Measurements from ENCODE around the gene TTC3.

Gene TTC3

DNA sequence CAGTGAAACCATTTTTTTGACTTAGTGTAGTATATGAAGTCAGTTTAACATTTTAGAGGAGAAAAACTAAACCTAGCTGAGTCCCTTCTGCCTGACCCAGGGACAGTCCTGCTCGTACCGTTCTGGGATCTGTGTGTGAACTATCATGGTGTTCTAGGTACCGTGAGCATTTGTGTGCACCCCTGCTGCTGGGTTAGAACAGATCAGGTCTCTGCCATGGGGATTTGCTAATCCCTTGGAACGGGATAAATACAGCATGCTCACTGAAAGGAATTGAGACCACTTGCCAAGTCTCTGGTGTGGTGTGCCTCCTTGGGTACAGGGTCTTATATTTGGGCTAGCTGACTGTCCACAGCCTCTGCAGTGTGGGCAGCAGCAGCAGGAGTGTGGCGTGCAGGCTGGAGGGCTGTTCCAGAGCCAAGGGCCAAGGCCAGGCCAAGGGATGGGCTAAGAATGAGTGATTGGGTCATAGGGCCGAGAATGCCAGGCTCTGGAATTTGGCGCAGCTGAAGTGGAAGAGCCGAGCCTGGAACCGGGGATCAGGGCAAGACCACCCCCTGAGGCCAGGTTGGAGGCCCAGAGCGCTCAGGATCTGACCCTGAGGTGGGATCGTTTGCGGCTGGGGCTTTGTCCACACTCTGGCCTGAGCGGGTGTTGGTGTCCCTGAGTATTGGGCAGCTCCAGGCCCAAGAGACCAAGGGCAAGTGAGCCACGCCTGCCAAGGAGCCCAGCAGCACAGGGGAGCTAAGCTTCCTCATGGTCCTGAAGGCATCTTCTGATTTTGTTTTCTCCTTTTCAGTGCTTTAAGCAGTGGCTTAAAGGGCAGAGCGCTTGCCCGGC, 127.8 kb downstream of the TTC3 start:
- no peaks in the 10 kb centered on the region for H3K9me3 ChIP-seq
- H3K4me3 ChIP-seq (ENCODE audit: low read depth, low read length) = no peak overlapping the region
- DNase-seq = no peak
- no peaks in the 10 kb centered on the region for H3K4me1 ChIP-seq
- TF ChIP-seq, protein P1, sequence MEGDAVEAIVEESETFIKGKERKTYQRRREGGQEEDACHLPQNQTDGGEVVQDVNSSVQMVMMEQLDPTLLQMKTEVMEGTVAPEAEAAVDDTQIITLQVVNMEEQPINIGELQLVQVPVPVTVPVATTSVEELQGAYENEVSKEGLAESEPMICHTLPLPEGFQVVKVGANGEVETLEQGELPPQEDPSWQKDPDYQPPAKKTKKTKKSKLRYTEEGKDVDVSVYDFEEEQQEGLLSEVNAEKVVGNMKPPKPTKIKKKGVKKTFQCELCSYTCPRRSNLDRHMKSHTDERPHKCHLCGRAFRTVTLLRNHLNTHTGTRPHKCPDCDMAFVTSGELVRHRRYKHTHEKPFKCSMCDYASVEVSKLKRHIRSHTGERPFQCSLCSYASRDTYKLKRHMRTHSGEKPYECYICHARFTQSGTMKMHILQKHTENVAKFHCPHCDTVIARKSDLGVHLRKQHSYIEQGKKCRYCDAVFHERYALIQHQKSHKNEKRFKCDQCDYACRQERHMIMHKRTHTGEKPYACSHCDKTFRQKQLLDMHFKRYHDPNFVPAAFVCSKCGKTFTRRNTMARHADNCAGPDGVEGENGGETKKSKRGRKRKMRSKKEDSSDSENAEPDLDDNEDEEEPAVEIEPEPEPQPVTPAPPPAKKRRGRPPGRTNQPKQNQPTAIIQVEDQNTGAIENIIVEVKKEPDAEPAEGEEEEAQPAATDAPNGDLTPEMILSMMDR (IDR thresholded peaks at IDR 0.05; ENCODE audit: low read depth, low read length) = no peak
- no peaks in the 10 kb centered on the region for H3K27me3 ChIP-seq
- H3K36me3 ChIP-seq = peaks cover 37% of the 10 kb centered on the region

DNA sequence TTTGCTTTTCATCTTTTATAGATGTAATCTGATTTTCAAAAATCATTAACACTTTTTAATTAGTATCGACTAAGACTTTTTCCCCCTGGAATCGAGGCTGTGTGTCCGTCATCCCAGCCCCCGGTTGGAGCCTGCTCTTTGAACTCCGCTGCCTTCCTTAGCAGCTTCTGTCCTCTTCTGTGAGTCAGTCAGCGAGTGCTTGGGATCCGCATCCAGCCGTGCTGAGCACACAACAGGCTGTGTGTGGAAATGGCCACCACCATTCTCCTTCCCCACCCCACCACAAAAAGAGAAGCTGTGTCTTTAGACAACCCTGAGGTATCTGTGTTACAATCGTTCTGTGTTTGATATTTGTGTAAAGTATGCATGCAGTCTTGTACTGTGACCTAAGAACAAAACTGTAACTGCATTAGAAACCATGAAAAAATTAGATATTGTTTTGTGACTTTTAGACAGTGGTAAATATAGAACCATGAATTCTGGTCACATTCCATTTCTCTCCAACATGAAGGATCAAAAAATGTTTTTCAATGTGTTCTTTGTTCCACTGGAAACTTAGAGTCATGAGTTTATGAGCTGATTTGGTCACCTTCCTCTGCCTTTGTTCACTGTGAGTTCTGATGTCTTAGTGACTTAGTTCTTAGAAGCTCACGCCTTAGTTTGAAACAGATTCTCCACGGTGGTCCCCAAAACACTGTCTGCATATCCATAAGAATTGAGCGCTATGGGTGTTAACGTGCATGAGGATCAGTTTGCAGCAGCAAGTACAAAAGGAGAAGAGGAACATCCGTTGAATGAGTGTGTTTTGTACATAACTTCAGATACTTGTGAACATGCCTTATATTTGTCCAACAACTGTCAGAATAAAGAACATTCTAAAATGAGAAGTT, 129.4 kb downstream of the TTC3 start:
- Histone ChIP-seq H3K4me3 (ENCODE audit: low read depth, low read length) (no peak overlapping the region), H3K36me3 (peaks cover 29% of the 10 kb centered on the region)
- TF ChIP-seq, protein P1 (IDR thresholded peaks at IDR 0.05; ENCODE audit: low read depth, low read length) = no peak

DNA sequence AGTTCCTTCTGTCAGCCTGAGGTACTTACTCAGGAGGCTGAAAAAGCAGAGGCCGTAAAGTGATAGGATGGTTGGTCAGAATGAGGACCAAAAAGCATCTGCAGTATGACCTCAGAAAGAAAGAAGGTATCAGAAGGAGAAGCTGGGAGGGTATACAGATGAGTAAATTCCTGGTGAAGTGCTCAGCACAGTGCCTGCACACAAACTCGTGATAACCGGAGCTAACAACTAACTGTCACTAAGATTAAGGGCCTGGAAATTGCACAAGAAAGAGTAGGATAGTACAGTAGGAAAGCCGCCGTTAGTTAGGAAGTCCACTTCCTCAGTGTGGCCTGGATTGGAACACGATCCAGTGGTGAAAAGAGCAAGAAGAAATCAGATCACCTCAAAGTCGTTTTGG, 131.5 kb downstream of the TTC3 start:
- H3K27me3 ChIP-seq = no peaks in the 10 kb centered on the region
- TF ChIP-seq, protein P1 (IDR thresholded peaks at IDR 0.05; ENCODE audit: low read depth, low read length) = no peak
- H3K4me3 ChIP-seq (ENCODE audit: low read depth, low read length) = no peak overlapping the region
- H3K4me1 ChIP-seq = peaks cover 13% of the 10 kb centered on the region
- no peaks in the 10 kb centered on the region for H3K9me3 ChIP-seq
- no peak for DNase-seq
- peaks cover 21% of the 10 kb centered on the region for H3K36me3 ChIP-seq

More for the DNA sequence above, 129.4 kb downstream of the TTC3 start:
- Histone ChIP-seq H3K27me3 (no peaks in the 10 kb centered on the region), H3K4me1 (peaks cover 2% of the 10 kb centered on the region), H3K9me3 (no peaks in the 10 kb centered on the region)
- DNase-seq = no peak

DNA sequence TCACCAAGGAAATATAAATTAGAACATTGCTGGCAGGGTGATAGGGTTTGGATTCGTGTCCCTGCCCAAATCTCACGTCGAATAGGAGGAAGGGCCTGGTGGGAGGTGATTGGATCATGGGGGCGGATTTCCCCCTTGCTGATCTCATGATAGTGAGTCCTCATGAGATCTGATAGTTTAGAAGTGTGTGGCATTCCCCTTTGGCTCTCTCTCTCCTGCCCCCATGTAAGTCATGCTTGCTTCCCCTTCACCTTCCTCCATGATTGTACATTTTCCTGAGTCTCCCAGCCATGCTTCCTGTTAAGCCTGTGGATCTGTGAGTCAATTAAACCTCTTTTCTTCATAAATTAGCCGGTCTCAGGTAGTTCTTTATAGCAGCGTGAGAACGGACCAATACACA, 133.4 kb downstream of the TTC3 start:
- H3K4me1 ChIP-seq = peaks cover 13% of the 10 kb centered on the region
- no peak overlapping the region for H3K4me3 ChIP-seq (ENCODE audit: low read depth, low read length)
- TF ChIP-seq, protein P1 (IDR thresholded peaks at IDR 0.05; ENCODE audit: low read depth, low read length) = no peak
- H3K27me3 ChIP-seq = no peaks in the 10 kb centered on the region
- no peak for DNase-seq
- no peaks in the 10 kb centered on the region for H3K9me3 ChIP-seq
- peaks cover 5% of the 10 kb centered on the region for H3K36me3 ChIP-seq

DNA sequence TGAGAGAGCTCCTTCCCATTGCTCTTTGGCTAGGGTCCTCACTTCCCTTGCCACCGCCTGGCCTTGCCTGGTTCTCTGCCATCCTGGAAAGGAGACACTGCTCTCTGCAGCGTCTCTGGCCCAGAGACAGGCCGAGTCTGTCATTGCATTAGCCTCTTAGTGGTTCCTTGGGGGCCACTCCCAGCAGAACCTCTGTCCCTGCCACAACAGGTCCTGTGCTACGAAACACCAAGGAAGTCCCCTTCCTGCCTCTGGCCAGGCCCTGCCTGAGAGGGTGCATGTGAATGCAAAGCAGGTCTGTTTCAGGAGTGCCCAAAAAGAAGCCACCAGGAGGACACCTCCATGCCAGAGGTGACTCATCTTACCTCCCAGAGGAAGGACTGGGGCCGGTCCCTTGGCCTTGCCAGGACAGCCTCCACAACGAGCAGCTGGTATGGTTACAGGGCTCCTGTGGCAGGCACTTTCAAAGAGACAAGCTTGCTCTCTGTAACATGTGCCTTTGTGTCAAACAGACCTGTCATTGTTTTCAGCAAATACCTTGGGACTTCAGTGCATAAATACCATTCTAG, 134.5 kb downstream of the TTC3 start:
- Histone ChIP-seq H3K36me3 (peaks cover 5% of the 10 kb centered on the region; the same call in 1 of the 2 replicates), H3K9me3 (no peaks in the 10 kb centered on the region), H3K4me1 (peaks cover 13% of the 10 kb centered on the region), H3K4me3 (ENCODE audit: low read depth, low read length) (peak overlapping the region; percentile 44; the same call in 1 of the 2 replicates), H3K27me3 (no peaks in the 10 kb centered on the region)
- TF ChIP-seq, protein P1 (IDR thresholded peaks at IDR 0.05; ENCODE audit: low read depth, low read length) = no peak
- peak; percentile 50 for DNase-seq

Data from BE2C (cell line).